ENCODE results near the gene ADAMTS6. TPM values are rescaled to one million over a fixed set of nuclear protein-coding genes. Genes with fewer than 3 reads are reported as not detected.

The ADAMTS6 gene
- total RNA-seq, 2 experiments from 2014 or later: 2.0 to 2.6 TPM

GRCh38 chr5:65144136-65144871, 337.4 kb downstream of the ADAMTS6 start:
- DNase-seq (no peak), ATAC-seq (ENCODE audit: poor library complexity) (no peak)
- H3K27ac Mint-ChIP-seq: no peak overlapping the region
- no peaks in the 10 kb centered on the region for H3K4me1 Mint-ChIP-seq (ENCODE audit: low read depth)
- H3K36me3 Mint-ChIP-seq (ENCODE audit: low read depth): no peaks in the 10 kb centered on the region
- Histone ChIP-seq H3K27me3 (ENCODE audit: control insufficient read depth in 1 of 2, insufficient read depth in 2 of 2, low read length in 2 of 2) (peaks cover 0 to 3% of the 10 kb centered on the region in 2 experiments), H3K4me3 (ENCODE audit: low read length) (no peak overlapping the region), H3K27ac (ENCODE audit: low read depth in 1 of 2, low read length in 2 of 2) (no peak overlapping the region), H3K9me3 (ENCODE audit: control insufficient read depth in 1 of 2, insufficient read depth in 1 of 2, low read length in 2 of 2) (no peaks in the 10 kb centered on the region), H3K4me1 (ENCODE audit: insufficient read depth, low read length) (no peaks in the 10 kb centered on the region), H3K36me3 (ENCODE audit: insufficient read depth, low read length) (no peaks in the 10 kb centered on the region)
- H3K4me3 Mint-ChIP-seq: no peak overlapping the region
- H3K27me3 Mint-ChIP-seq: peaks cover 7% of the 10 kb centered on the region
- intact Hi-C loops (cut with DNase I, micrococcal nuclease): no loop called here
- ChIA-PET POLR2A (no interaction called here), CTCF (no interaction called here)
- H3K9me3 Mint-ChIP-seq: no peaks in the 10 kb centered on the region
- no peak for TF ChIP-seq CTCF (IDR thresholded peaks at IDR 0.05)

- H3K4me3 Mint-ChIP-seq: no peak overlapping the region
Measured at GRCh38 chr5:65142511-65143011, 339.2 kb downstream of the ADAMTS6 start.

GRCh38 chr5:65142016-65142415, 339.7 kb downstream of the ADAMTS6 start:
- CTCF ChIA-PET: no interaction called here
- Mint-ChIP-seq H3K4me3 (no peak overlapping the region), H3K9me3 (no peaks in the 10 kb centered on the region), H3K27ac (no peak overlapping the region), H3K36me3 (ENCODE audit: low read depth) (no peaks in the 10 kb centered on the region), H3K4me1 (ENCODE audit: low read depth) (no peaks in the 10 kb centered on the region), H3K27me3 (peaks cover 7% of the 10 kb centered on the region)
- POLR2A ChIA-PET: no interaction called here
- ATAC-seq (ENCODE audit: poor library complexity): no peak
- no peaks in the 10 kb centered on the region for H3K9me3 ChIP-seq (ENCODE audit: control insufficient read depth in 1 of 2, insufficient read depth in 1 of 2, low read length in 2 of 2)
- TF ChIP-seq CTCF (IDR thresholded peaks at IDR 0.05): no peak
- H3K36me3 ChIP-seq (ENCODE audit: insufficient read depth, low read length): no peaks in the 10 kb centered on the region
- no peak for DNase-seq
- no peak overlapping the region for H3K27ac ChIP-seq (ENCODE audit: low read depth in 1 of 2, low read length in 2 of 2)
- intact Hi-C loops (cut with DNase I, micrococcal nuclease): no loop called here
- H3K4me3 ChIP-seq (ENCODE audit: low read length): no peak overlapping the region
- no peaks in the 10 kb centered on the region for H3K4me1 ChIP-seq (ENCODE audit: insufficient read depth, low read length)
- H3K27me3 ChIP-seq (ENCODE audit: control insufficient read depth in 1 of 2, insufficient read depth in 2 of 2, low read length in 2 of 2): peaks cover 0 to 3% of the 10 kb centered on the region in 2 experiments

More at GRCh38 chr5:65142511-65143011, 339.2 kb downstream of the ADAMTS6 start:
- H3K36me3 ChIP-seq (ENCODE audit: insufficient read depth, low read length): no peaks in the 10 kb centered on the region
- peaks cover 7% of the 10 kb centered on the region for H3K27me3 Mint-ChIP-seq
- no peak for TF ChIP-seq CTCF (IDR thresholded peaks at IDR 0.05)
- CTCF ChIA-PET: no interaction called here
- H3K9me3 ChIP-seq (ENCODE audit: control insufficient read depth in 1 of 2, insufficient read depth in 1 of 2, low read length in 2 of 2): no peaks in the 10 kb centered on the region
- intact Hi-C loops (cut with DNase I, micrococcal nuclease): no loop called here
- H3K4me1 ChIP-seq (ENCODE audit: insufficient read depth, low read length): no peaks in the 10 kb centered on the region
- H3K27ac Mint-ChIP-seq: no peak overlapping the region
- H3K4me3 ChIP-seq (ENCODE audit: low read length): no peak overlapping the region
- H3K27me3 ChIP-seq (ENCODE audit: control insufficient read depth in 1 of 2, insufficient read depth in 2 of 2, low read length in 2 of 2): peaks cover 0 to 3% of the 10 kb centered on the region in 2 experiments
- no peaks in the 10 kb centered on the region for H3K9me3 Mint-ChIP-seq
- DNase-seq (no peak), ATAC-seq (ENCODE audit: poor library complexity) (no peak)
- H3K4me1 Mint-ChIP-seq (ENCODE audit: low read depth): no peaks in the 10 kb centered on the region
- no peak overlapping the region for H3K27ac ChIP-seq (ENCODE audit: low read depth in 1 of 2, low read length in 2 of 2)
- H3K36me3 Mint-ChIP-seq (ENCODE audit: low read depth): no peaks in the 10 kb centered on the region
- POLR2A ChIA-PET: no interaction called here

All from CD4-positive, alpha-beta T cell (primary cell).